Stomach (tissue), 4 donors: ENCODE data around the gene IQSEC1.
"Not testable (repeated sequence)": the region's sequence is repeated elsewhere in the genome, so short reads cannot be mapped to it uniquely, and the experiment has no call there.

Experiments
- CTCF ChIP-seq, 7 experiments: fragments of 450-650 bp in 4 of 7; fragments of 200-600 bp in 3 of 7; sonication (generic) in 3 of 7; IDR thresholded peaks; one replicate each; pipeline ENCODE4 v1.5.1; 2016 to 2019; ENCODE audit warnings: antibody characterized with exemption in 7 of 7, control low read depth in 2 of 7, mild to moderate bottlenecking in 1 of 7
- EP300 ChIP-seq: sonication (generic); formaldehyde crosslinking; IDR thresholded peaks from one replicate; pipeline ENCODE4 v1.6.1; 2017; ENCODE audit warnings: antibody characterized with exemption

- TF ChIP-seq CTCF (IDR thresholded peaks at IDR 0.05); EP300: not testable (repeated sequence)
Measured at GRCh38 chr3:12878758-12879157, 194.5 kb downstream of the IQSEC1 start.
